ENCODE results near the gene EARS2.
A peak's percentile ranks its signal among the peaks of the same experiment; 100 is the strongest.
"Not testable (repeated sequence)": the region's sequence is repeated elsewhere in the genome, so short reads cannot be mapped to it uniquely, and the experiment has no call there.

EARS2 gene

DNA sequence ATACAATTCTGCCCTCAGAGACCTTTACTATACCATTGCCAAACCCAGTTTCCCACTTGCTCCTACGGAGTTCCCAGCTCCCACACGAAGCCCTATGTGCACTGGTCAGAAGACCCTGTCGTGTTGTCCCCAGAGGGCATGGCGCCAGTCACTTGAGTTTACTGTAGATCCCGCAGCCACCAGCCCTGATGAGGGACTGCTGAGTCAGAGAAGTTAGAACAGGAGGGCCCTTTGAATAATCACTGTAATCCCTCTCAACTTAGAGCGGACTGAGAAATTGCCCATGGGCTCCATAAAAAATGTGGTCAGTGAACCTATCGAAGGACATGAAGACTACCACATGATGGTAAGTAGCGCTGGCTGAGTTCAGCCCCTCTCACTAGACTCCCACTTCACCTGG, 9.6 kb upstream of the EARS2 start:
- DNase-seq, result no peak

DNA sequence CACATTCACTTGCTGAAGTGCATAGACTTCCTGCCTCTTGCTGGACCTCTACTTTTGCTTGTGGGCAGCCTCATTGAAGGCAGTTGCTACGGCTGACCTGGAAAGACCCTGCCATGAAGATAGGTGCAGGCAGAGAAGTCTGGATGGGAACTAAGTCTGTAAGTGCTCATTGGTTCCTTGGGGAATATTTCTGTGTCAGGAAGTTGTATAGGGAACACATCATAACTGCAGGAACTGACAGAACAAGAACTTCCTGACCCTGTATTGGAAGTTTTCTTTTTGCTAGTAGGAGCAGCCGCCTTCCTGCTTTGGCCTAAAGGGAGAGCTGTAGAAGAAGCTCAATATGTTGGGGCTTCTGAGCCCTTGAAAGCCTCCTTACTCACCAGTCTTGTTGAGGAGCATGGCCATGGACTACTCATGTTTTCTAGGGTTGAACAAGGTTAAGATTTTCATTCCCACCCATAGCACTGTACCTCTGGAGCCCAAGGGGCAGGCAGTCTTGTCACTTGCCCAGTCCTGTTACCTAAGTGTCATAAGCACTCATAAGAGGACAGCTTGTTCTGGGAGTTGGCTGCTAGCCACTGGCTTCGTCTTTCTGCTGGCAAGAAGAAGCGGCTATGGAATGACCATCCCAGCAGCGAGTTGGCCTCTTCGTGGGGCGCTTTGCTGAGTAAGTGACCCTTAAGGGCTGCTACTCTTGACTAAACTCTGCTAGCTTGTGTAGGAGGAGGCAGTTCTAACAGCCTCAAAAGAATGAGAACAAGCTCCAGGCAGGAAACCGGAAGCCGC, 7.6 kb upstream of the EARS2 start:
- no peak for DNase-seq

DNA sequence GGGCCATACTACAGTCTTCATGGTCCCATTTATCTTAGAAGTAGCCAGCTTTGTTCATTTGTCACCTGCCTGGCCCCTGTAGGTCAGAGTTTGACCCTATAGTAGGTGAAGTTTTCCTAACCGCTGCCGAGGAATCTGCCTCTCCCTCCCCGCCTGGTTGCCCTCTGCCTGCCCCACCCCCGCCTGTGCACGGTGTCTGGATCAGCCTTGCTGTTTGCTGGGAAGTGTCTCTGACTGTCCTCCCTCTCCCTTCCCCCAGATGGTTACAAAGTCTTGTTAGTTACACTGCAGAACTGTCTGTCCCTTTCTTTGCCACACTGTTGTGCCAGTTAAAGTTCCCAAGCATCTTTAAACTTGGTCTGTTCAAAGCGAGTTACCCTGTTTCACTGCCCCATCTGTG, 6.0 kb upstream of the EARS2 start:
- DNase-seq, result no peak

DNA sequence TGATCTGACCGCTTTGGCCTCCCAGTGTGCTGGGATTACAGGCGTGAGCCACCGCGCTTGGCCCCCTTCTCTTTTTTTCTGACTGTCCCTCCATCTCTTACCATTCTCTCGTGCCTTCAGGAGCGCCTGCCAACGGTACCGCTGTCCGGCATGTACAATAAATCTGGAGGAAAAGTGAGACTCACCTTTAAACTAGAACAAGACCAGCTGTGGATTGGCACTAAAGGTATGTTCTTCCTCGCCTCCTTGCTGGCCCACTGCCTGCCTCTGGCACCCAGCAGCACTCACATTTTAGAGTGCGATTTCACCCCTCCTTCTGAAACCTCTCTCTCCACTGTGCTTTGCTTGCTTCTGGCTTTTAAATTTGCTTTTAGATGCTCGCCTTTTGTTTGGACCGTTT, 5.4 kb upstream of the EARS2 start:
- DNase-seq, result no peak

DNA sequence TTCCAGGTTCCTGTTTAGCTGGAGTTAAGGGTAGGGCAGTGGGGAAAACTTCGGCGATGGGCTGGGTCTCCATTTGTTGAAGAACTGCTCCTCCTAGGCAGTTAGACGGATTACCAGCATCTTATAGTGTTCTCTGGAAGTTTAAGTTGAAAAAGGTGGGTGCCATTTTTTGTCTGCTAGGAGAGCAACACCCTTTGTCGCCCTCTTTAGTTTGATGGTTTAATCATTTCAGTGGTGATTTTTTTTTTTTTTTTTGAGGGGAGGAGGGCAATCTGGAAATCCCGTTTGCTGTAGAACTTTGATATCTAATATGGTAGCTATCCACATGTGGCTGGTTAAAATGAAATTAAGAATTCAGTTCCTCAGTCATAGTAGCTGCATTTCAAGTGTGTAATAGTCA, 4.4 kb upstream of the EARS2 start:
- peak in 1 of 5 experiments; percentile 9 for DNase-seq

DNA sequence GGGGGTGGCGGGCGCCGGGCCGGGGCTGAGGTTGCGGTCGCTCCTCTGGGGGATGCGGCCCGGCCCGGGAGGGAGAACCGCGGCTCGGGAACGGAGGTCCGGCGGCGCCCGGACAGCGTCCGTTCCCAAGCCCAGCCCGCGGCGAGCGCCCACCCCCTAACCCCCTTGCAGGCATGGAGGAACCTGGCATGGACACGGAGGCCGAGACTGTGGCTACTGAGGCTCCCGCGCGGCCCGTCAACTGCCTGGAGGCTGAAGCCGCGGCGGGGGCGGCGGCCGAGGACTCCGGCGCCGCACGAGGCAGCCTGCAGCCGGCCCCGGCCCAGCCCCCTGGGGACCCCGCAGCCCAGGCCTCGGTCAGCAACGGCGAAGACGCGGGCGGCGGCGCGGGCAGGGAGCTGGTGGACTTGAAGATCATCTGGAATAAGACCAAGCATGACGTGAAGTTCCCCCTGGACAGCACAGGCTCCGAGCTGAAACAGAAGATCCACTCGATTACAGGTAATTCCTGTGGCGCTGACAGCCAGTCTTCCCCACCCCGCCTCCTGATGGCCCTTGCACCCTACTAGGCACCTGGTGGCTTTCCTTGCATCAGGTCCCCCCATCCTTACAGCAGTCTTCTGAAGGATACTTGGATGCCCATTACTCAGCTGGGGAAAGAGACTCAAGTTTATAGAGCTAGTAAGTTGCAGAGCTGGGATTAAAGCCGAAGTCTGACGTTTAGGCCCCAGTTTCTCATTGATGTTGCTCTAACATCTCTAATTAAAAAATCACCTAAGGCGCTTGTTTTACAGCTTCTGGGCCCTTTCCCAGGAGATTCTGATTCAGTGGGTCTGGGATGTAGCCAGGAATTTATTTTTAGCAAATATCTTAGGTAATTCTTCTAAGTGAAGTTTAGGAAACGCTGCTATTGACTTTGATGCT, 891 bp upstream of the EARS2 start:
- DNase-seq, result peak in 1 of 5 experiments; percentile 17

DNA sequence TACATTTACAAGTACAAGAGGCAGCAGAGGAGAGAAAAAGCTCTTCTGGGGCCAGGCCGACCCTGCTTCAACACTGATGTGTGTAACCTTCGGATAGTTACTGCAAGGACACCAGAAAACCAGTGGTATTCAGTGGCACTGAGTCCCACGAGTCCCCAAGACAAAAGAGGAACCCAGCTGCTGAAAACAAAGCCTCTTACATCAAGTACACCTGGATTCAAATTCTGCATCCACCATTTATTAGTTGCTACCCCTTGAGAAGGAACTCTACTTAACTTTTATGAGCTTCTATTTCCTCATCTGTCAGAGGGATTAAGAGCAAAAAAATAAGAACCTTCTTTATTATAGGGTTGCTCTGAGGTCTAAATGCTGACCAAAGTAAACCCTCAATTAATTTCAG, 2.6 kb downstream of the EARS2 start:
- no peak for DNase-seq

DNA sequence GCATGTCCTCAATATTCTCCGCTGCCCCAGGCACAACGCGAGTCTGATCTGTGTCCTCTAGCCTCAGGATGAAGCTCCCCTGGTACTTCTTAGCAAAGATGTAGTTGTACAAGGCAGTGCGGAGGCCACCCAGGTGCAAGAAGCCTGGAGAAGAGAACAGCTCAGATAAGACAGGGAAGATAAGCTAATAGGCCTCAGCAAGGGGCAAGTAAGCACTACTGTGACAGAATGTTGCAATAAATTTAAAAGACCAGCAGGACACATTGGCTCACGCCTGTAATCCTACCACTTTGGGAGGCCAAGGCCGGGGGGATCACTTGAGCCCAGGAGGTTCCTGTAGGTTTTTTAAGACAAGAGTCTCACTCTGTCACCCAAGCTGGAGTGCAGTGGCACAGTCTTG, 5.0 kb downstream of the EARS2 start:
- DNase-seq, result no peak

DNA sequence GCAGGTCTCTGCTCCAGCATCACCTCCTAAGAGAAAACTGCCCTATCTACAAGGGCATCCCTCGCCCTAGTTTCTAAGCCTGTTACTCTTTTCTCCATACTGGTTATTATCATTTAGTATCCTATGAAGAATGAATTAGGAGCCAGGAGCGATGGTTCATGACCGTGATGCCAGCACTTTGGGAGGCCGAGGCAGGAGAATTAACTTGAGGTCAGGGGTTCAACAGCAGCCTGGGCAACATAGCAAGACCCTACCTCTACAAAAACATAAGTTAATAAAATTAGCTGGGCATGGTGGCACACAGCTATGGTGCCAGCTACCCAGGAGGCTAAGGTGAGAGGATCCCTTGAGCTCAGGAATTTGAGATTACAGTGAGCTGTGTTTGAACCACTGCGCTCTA, 7.2 kb downstream of the EARS2 start:
- no peak for DNase-seq

DNA sequence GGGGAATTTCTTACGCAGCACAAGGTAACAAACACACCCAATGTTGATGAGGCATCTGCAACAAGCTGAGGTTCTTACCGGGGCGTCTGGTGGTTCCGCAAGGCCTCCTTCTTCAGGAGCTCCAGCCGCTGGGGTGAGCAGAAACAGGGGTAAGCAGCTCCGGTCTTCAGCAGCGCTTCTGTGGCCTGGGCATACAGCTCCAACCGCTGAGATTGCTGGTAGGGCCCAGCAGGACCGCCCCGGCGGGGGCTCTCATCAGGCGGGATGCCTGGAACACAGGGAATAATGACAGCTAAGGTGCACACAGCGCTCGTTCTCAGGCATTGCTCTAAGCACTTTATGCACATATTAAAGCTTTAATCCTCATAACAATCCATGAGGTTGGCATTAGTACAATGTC, 12.7 kb downstream of the EARS2 start:
- DNase-seq, result no peak

DNA sequence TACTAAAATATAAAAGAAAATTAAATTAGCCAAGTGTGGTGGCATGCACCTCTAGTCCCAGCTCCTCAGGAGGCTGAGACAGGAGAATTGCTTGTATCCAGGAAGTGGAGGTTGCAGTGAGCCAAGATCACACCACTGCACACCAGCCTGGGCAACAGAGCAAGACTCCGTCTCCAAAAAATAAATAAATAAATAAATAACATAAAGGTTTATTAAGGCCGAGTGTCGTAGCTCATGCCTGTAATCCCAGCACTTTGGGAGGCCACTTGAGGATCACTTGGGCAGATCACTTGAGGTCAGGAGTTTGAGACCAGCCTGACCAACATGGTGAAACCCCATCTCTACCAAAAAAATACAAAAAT, 16.4 kb downstream of the EARS2 start:
- not testable (repeated sequence) for DNase-seq

DNA sequence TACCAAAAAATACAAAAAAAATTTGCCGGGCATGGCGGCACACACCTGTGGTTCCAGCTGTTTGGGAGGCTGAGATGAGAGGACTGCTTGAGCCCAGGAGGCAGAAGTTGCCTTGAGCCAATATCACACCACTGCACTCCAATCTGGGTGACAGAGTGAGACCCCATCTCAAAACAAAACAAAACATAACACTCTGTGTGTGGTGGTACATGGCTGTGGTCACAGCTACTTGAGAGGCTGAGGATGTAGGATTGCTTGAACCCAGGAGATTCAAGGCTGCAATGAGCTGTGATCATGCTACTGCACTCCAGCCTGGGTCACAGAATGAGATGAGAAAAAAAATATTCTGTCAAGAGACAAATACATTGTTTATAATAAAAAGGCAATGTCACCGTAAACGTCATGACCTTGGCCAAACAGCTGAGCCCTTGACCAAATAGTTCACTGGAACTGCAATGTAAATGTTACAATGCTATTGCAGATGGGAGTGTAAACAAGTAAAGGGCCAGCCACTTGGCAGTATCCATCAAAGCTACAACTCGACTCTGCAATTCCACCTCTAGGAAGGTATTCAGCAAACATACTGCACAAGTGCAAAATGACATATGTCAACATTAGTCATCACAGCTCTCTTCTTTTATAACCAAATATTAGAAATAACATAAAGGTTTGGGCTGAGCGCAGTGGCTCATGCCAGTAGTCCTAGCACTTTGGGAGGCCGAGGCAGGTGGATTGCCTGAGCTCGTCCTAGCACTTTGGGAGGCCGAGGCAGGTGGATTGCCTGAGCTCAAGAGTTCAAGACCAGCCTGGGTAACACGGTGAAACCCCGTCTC, 16.9 kb downstream of the EARS2 start:
- no peak for DNase-seq

DNA sequence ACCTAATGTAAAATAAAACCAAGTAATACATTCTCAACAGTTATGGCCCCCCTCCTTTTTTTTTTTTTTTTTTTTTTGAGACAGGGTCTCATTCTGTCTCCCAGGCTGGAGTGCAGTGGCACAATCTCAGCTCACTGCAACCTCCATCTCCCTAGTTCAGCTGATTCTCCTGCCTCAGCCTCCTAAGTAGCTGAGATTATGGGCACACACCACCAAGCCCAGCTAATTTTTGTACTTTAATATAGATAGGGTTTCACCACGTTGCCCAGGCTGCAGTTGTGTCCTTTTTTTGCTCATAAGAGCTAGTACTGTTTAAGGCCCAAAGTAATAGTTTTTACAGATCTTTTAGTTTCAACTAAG, 18.3 kb downstream of the EARS2 start:
- DNase-seq, result no peak

DNA sequence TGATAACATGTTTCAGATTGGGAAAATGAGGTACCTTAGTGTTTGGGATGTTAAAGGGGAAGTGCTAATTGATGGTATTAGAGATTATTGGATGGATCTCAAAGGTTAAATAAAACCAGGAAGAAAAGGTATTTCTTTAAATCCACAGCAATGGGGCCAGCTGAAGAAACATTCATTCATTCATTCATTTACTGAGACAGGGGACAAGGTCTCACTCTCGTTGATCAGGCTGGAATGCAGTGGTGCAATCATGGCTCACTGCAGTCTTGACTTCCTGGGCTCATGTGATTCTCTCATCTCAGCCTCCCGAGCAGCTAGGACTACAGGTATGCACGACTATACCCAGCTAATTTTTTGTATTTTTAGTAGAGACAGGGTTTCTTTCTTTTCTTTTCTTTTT, 19.8 kb downstream of the EARS2 start:
- DNase-seq, result no peak

DNA sequence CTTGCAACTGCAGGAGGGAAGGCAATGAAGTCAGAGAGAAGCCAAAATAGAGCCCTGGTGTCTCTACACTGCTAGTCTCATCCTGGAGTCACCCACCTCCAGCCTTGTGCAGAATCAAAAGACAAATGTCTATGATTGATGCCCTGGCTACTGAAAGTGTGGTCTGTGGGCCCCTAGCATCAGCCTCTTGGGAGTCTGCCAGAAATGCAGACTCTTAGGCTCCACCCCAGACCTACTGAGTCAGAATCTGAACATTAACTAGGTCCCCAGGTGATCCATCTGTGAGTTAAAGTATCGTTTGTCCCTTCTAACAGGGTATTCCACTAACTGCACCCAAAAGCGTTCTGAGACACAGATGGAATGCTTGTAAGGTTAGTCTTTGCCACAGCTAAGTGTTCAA, 21.2 kb downstream of the EARS2 start:
- no peak for DNase-seq

DNA sequence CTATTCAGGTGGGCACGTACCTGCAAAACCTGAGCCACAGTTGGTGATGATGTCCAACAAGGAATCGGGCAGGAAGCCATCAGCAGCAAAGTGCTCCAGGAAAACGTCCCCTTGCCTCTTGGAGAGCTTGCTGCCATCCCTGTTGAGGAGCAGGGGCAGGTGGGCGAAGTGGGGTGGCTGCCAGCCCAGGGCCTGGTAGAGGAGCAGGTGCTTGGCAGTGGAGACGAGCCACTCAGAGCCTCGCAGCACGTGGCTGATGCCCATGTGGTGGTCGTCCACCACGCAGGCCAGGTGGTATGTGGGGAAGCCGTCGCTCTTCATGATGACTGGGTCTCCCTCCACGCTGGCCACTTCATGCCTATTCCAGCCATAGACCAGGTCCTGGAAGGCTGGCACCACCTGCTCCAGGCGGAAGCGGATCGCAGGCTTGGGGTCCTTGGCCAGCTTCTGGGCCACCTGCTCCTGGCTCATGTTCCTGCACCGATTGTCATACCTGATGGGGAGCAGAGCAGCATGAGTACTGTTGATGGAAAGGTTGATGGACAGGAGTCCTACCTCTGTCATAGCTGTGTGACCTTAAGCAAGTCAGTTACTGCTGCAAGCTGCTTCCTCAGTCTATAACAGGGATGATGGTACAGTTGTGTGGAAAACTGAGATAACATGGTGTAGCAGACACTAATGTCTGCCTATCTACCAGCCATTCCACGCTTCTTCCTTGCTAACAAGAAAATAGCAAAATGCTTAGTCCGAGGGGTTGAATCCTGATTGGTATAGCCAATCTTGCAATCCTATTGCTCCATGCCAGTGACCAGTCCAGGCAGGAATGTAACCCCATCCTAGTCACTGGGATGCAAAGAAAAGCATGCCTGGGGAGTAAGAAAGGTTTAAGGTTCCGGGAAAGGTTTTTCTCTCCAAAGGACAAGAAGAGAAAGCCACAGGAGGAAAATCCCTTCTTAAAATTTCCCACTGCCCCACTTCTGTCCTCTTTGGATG, 22.0 kb downstream of the EARS2 start:
- DNase-seq, result no peak

DNA sequence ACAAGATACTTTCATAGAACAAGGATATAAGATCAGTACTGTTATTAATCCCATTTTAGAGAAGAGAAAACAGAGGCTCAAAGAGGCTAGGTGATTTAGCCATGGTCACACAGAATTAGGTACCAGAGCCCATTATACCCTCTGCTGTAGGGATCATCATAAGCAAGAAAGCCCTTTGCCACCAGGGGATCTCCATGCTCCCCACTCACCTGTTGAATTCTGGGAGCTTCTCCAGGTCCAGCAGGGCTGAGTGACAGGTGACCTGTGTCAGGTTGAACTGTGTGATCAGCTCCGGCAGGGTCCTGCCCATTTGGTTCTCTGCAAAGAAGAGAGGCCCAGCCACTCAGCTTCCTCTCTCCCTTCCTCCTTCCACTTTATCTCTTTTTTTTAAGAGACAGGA, 24.7 kb downstream of the EARS2 start:
- no peak for DNase-seq

DNA sequence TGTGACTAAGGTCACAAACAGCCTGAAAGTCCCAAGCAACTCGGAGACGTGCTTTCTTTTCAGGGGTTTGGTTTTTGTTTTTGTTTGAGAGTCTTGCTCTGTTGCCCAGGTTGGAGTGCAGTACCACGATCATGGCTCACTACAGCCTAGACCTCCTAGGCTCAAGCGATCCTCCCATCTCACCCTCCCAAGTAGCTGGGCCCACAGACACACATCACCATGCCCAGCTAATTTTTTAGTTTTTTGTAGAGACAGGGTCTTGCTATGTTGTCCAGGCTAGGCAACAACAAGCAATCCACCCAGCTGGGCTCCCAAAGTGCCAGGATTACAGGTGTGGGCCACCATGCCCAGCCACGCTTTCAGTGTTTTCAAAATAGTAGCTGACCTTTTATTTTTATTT, 27.1 kb downstream of the EARS2 start:
- DNase-seq, result no peak

DNA sequence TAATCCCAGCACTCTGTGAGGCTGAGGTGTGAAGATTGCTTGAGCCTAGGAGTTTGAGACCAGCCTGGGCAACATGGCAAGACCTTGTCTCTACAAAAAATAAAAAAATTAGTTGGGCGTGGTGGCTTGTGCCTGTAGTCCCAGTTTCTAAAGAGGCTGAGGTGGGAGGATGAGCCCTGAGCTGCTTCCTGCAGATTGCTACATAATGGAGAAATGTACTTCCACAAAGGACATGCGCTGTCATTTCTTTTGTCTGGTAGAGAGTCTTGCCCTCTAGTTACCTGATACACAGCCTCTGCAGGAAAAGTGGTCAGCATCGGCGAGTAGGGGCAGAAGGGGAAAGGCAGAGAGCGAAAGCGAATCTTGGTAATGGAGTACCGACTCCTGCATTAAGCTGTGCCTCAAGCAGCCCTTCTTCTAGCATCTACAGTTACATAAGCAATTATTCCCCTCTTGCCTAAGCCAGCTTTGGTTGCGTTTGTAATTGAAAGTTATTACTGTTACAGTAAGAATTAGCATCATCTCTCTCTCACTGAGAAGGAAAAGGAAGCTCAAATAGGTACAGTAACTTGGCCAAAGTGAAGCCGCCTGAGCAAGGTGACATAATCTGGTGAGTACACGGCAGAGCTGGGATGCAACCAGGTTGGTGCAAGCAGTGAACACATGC, 28.4 kb downstream of the EARS2 start:
- no peak for DNase-seq

DNA sequence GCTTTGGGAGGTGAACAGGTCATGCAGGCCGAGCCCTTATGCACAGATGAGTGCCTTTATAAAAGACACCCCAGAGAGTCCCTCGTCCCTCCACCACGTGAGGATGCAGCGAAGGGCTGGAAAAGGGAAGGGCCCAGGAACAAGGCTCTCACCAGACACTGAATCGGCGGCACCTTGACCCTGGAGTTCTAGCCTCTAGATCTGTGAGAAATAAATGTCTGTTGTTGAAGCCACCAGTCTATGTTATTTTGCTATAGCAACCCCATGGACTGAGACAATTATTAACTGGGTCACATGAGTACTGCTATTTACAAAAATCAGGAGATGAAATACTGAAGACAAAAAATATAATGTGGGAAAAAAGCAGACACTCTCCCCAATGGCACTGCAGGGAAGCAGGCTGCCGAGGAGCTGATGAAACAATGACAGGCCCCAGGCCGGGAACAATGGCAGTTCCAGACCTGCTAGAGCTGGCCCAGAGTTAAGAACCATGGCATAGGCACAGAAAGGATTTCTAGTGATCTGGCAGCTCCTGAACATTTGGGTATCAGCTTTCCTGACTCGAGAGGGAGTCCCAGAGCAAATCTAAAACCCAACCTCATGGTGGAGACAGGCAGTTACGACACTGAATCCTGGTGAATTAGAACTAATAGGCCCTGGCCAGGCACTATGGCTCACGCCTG, 29.0 kb downstream of the EARS2 start:
- DNase-seq, result no peak

DNA sequence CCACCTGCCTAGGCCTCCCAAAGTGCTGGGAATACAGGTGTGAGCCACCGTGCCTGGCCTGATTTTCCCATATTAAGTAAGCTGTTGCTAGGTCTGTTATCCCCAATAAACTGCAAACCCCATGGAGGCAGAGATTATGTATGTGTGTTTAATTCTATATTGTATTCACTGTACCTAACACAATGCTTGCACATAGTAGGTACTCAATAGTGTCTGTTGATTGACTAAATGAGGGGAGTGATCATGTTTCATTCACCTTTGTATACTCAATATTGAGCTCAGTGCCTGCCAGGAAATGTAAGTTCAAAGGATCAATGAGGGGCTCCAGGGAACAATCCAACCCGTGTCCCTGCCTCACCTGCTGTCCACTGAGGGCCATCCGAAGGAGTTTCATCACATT, 32.3 kb downstream of the EARS2 start:
- no peak for DNase-seq
